ENCODE measurements around the gene ERBB4. TPM values are rescaled to one million over a fixed set of nuclear protein-coding genes. Genes with fewer than 3 reads are reported as not detected.

The ERBB4 gene
- total and polyA plus RNA-seq, 3 experiments from 2014 or later, result not detected

GRCh38 chr2:212520340-212520739, 18.3 kb downstream of the ERBB4 start:
- no peaks in the 10 kb centered on the region for H3K4me1 ChIP-seq (ENCODE audit: insufficient read depth, low read length)
- H3K27me3 Mint-ChIP-seq, result no peaks in the 10 kb centered on the region
- POLR2A ChIA-PET, result no interaction called here
- H3K36me3 Mint-ChIP-seq, result no peaks in the 10 kb centered on the region
- H3K9me3 Mint-ChIP-seq, result peaks cover 0 to 5% (median 0%) of the 10 kb centered on the region in 5 donors
- CTCF ChIA-PET, result no interaction called here
- no peaks in the 10 kb centered on the region for H3K27me3 ChIP-seq (ENCODE audit: insufficient read depth, low read length, poor library complexity, severe bottlenecking)
- H3K4me3 Mint-ChIP-seq, result no peak overlapping the region
- DNase-seq, result no peak
- H3K9me3 ChIP-seq (ENCODE audit: low read length), result no peaks in the 10 kb centered on the region
- H3K27ac Mint-ChIP-seq, result no peak overlapping the region
- no peak overlapping the region for H3K4me3 ChIP-seq (ENCODE audit: low read length)
- no peak overlapping the region for H3K27ac ChIP-seq (ENCODE audit: low read depth, low read length)
- H3K4me1 Mint-ChIP-seq, result no peaks in the 10 kb centered on the region
- H3K36me3 ChIP-seq (ENCODE audit: insufficient read depth, low read length), result no peaks in the 10 kb centered on the region

GRCh38 chr2:212517693-212518092, 20.9 kb downstream of the ERBB4 start:
- Histone ChIP-seq H3K9me3 (ENCODE audit: low read length) (no peaks in the 10 kb centered on the region), H3K4me1 (ENCODE audit: insufficient read depth, low read length) (no peaks in the 10 kb centered on the region), H3K4me3 (ENCODE audit: low read length) (no peak overlapping the region), H3K36me3 (ENCODE audit: insufficient read depth, low read length) (no peaks in the 10 kb centered on the region), H3K27me3 (ENCODE audit: insufficient read depth, low read length, poor library complexity, severe bottlenecking) (no peaks in the 10 kb centered on the region), H3K27ac (ENCODE audit: low read depth, low read length) (no peak overlapping the region)
- H3K9me3 Mint-ChIP-seq, result no peaks in the 10 kb centered on the region
- H3K36me3 Mint-ChIP-seq, result no peaks in the 10 kb centered on the region
- ChIA-PET CTCF (no interaction called here), POLR2A (no interaction called here)
- H3K27me3 Mint-ChIP-seq, result no peaks in the 10 kb centered on the region
- H3K27ac Mint-ChIP-seq, result no peak overlapping the region
- no peaks in the 10 kb centered on the region for H3K4me1 Mint-ChIP-seq
- H3K4me3 Mint-ChIP-seq, result no peak overlapping the region
- no peak for DNase-seq

- Histone ChIP-seq H3K4me3 (ENCODE audit: low read length) (no peak overlapping the region), H3K4me1 (ENCODE audit: insufficient read depth, low read length) (no peaks in the 10 kb centered on the region), H3K36me3 (ENCODE audit: insufficient read depth, low read length) (no peaks in the 10 kb centered on the region), H3K27ac (ENCODE audit: low read depth, low read length) (no peak overlapping the region), H3K9me3 (ENCODE audit: low read length) (no peaks in the 10 kb centered on the region), H3K27me3 (ENCODE audit: insufficient read depth, low read length, poor library complexity, severe bottlenecking) (no peaks in the 10 kb centered on the region)
- ChIA-PET CTCF (no interaction called here), POLR2A (no interaction called here)
- Mint-ChIP-seq H3K36me3 (no peaks in the 10 kb centered on the region), H3K4me1 (no peaks in the 10 kb centered on the region), H3K27me3 (no peaks in the 10 kb centered on the region), H3K9me3 (peaks cover 0 to 11% (median 1%) of the 10 kb centered on the region in 5 donors), H3K4me3 (no peak overlapping the region), H3K27ac (no peak overlapping the region)
- no peak for DNase-seq
Measured at GRCh38 chr2:212505586-212505985, 33.0 kb downstream of the ERBB4 start.

- H3K27ac ChIP-seq (ENCODE audit: low read depth, low read length), result no peak overlapping the region
- no peaks in the 10 kb centered on the region for H3K4me1 ChIP-seq (ENCODE audit: insufficient read depth, low read length)
- H3K27me3 ChIP-seq (ENCODE audit: insufficient read depth, low read length, poor library complexity, severe bottlenecking), result no peaks in the 10 kb centered on the region
- ChIA-PET CTCF (no interaction called here), POLR2A (no interaction called here)
- no peak overlapping the region for H3K4me3 Mint-ChIP-seq
- H3K4me3 ChIP-seq (ENCODE audit: low read length), result no peak overlapping the region
- H3K36me3 ChIP-seq (ENCODE audit: insufficient read depth, low read length), result no peaks in the 10 kb centered on the region
- H3K9me3 Mint-ChIP-seq, result peaks cover 0 to 11% (median 0%) of the 10 kb centered on the region in 5 donors
- no peak for DNase-seq
- H3K36me3 Mint-ChIP-seq, result no peaks in the 10 kb centered on the region
- no peak overlapping the region for H3K27ac Mint-ChIP-seq
- no peaks in the 10 kb centered on the region for H3K27me3 Mint-ChIP-seq
- H3K4me1 Mint-ChIP-seq, result no peaks in the 10 kb centered on the region
- H3K9me3 ChIP-seq (ENCODE audit: low read length), result no peaks in the 10 kb centered on the region
Measured at GRCh38 chr2:212495046-212495445, 43.6 kb downstream of the ERBB4 start.

GRCh38 chr2:212494418-212495020, 44.1 kb downstream of the ERBB4 start:
- CTCF ChIA-PET, result no interaction called here
- Histone ChIP-seq H3K4me3 (ENCODE audit: low read length) (no peak overlapping the region), H3K36me3 (ENCODE audit: insufficient read depth, low read length) (no peaks in the 10 kb centered on the region), H3K27me3 (ENCODE audit: insufficient read depth, low read length, poor library complexity, severe bottlenecking) (no peaks in the 10 kb centered on the region), H3K27ac (ENCODE audit: low read depth, low read length) (no peak overlapping the region), H3K9me3 (ENCODE audit: low read length) (no peaks in the 10 kb centered on the region), H3K4me1 (ENCODE audit: insufficient read depth, low read length) (no peaks in the 10 kb centered on the region)
- no peaks in the 10 kb centered on the region for H3K4me1 Mint-ChIP-seq
- no peak overlapping the region for H3K27ac Mint-ChIP-seq
- peaks cover 0 to 13% (median 0%) of the 10 kb centered on the region in 5 donors for H3K9me3 Mint-ChIP-seq
- POLR2A ChIA-PET, result no interaction called here
- no peaks in the 10 kb centered on the region for H3K36me3 Mint-ChIP-seq
- H3K27me3 Mint-ChIP-seq, result no peaks in the 10 kb centered on the region
- H3K4me3 Mint-ChIP-seq, result no peak overlapping the region
- no peak for DNase-seq

GRCh38 chr2:212489719-212490346, 48.8 kb downstream of the ERBB4 start:
- Mint-ChIP-seq H3K27ac (no peak overlapping the region), H3K4me3 (no peak overlapping the region), H3K27me3 (no peaks in the 10 kb centered on the region), H3K9me3 (peaks cover 0 to 14% (median 2%) of the 10 kb centered on the region in 5 donors), H3K4me1 (no peaks in the 10 kb centered on the region), H3K36me3 (no peaks in the 10 kb centered on the region)
- Histone ChIP-seq H3K4me3 (ENCODE audit: low read length) (no peak overlapping the region), H3K27ac (ENCODE audit: low read depth, low read length) (no peak overlapping the region), H3K9me3 (ENCODE audit: low read length) (no peaks in the 10 kb centered on the region), H3K4me1 (ENCODE audit: insufficient read depth, low read length) (no peaks in the 10 kb centered on the region), H3K36me3 (ENCODE audit: insufficient read depth, low read length) (no peaks in the 10 kb centered on the region), H3K27me3 (ENCODE audit: insufficient read depth, low read length, poor library complexity, severe bottlenecking) (no peaks in the 10 kb centered on the region)
- no peak for DNase-seq
- ChIA-PET POLR2A (no interaction called here), CTCF (interaction anchor here (1.2 kb wide), 1 partner anchor 12 kb away, joined by 3 read pairs; no protein-coding TSS in a partner anchor)

- ChIA-PET POLR2A (no interaction called here), CTCF (interaction anchor here (1.2 kb wide), 1 partner anchor 13 kb away, joined by 3 read pairs; no protein-coding TSS in a partner anchor)
- no peak overlapping the region for H3K27ac ChIP-seq (ENCODE audit: low read depth, low read length)
- H3K4me1 ChIP-seq (ENCODE audit: insufficient read depth, low read length), result no peaks in the 10 kb centered on the region
- H3K36me3 Mint-ChIP-seq, result peaks cover 0 to 3% (median 0%) of the 10 kb centered on the region in 3 donors
- H3K9me3 ChIP-seq (ENCODE audit: low read length), result no peaks in the 10 kb centered on the region
- H3K27me3 Mint-ChIP-seq, result no peaks in the 10 kb centered on the region
- no peaks in the 10 kb centered on the region for H3K27me3 ChIP-seq (ENCODE audit: insufficient read depth, low read length, poor library complexity, severe bottlenecking)
- no peak overlapping the region for H3K27ac Mint-ChIP-seq
- no peaks in the 10 kb centered on the region for H3K4me1 Mint-ChIP-seq
- no peak overlapping the region for H3K4me3 Mint-ChIP-seq
- no peak for DNase-seq
- peaks cover 2 to 18% (median 4%) of the 10 kb centered on the region in 5 donors for H3K9me3 Mint-ChIP-seq
- no peak overlapping the region for H3K4me3 ChIP-seq (ENCODE audit: low read length)
- H3K36me3 ChIP-seq (ENCODE audit: insufficient read depth, low read length), result no peaks in the 10 kb centered on the region
Measured at GRCh38 chr2:212488611-212489010, 50.0 kb downstream of the ERBB4 start.

GRCh38 chr2:212484563-212485080, 54.0 kb downstream of the ERBB4 start:
- Mint-ChIP-seq H3K36me3 (peaks cover 0 to 3% (median 0%) of the 10 kb centered on the region in 3 donors), H3K4me3 (no peak overlapping the region), H3K9me3 (peaks cover 2 to 11% (median 4%) of the 10 kb centered on the region in 5 donors), H3K27ac (no peak overlapping the region), H3K27me3 (no peaks in the 10 kb centered on the region), H3K4me1 (no peaks in the 10 kb centered on the region)
- ChIA-PET POLR2A (no interaction called here), CTCF (no interaction called here)
- Histone ChIP-seq H3K4me3 (ENCODE audit: low read length) (no peak overlapping the region), H3K36me3 (ENCODE audit: insufficient read depth, low read length) (no peaks in the 10 kb centered on the region), H3K27me3 (ENCODE audit: insufficient read depth, low read length, poor library complexity, severe bottlenecking) (no peaks in the 10 kb centered on the region), H3K4me1 (ENCODE audit: insufficient read depth, low read length) (no peaks in the 10 kb centered on the region), H3K27ac (ENCODE audit: low read depth, low read length) (no peak overlapping the region), H3K9me3 (ENCODE audit: low read length) (no peaks in the 10 kb centered on the region)
- no peak for DNase-seq

All from CD8-positive, alpha-beta memory T cell (primary cell).